ENCODE data around the gene SOS1. TPM values are rescaled to one million over a fixed set of nuclear protein-coding genes. Genes with fewer than 3 reads are reported as not detected.

SOS1 gene
- total RNA-seq, 1 donor from 2014 or later = 35.3 TPM

GRCh38 chr2:39050109-39050508 is 70.7 kb downstream of the SOS1 start:
- peaks cover 7% of the 10 kb centered on the region for H3K36me3 Mint-ChIP-seq (ENCODE audit: low read depth, unreplicated experiment)
- no peak overlapping the region for H3K4me3 Mint-ChIP-seq (ENCODE audit: unreplicated experiment)
- no peak for TF ChIP-seq CTCF (IDR thresholded peaks at IDR 0.05; ENCODE audit: unreplicated experiment)

GRCh38 chr2:39039072-39039471 is 81.8 kb downstream of the SOS1 start:
- no peak overlapping the region for H3K4me3 Mint-ChIP-seq (ENCODE audit: unreplicated experiment)
- peaks cover 5% of the 10 kb centered on the region for H3K36me3 Mint-ChIP-seq (ENCODE audit: low read depth, unreplicated experiment)
- no peaks in the 10 kb centered on the region for H3K27me3 Mint-ChIP-seq (ENCODE audit: unreplicated experiment)
- H3K9me3 Mint-ChIP-seq (ENCODE audit: unreplicated experiment) = no peaks in the 10 kb centered on the region
- no peak for DNase-seq (ENCODE audit: low spot score)
- no peak overlapping the region for H3K27ac Mint-ChIP-seq (ENCODE audit: unreplicated experiment)
- no peak for TF ChIP-seq CTCF (IDR thresholded peaks at IDR 0.05; ENCODE audit: unreplicated experiment)
- no peaks in the 10 kb centered on the region for H3K4me1 Mint-ChIP-seq (ENCODE audit: unreplicated experiment)

More at GRCh38 chr2:39050109-39050508, 70.7 kb downstream of the SOS1 start:
- H3K27ac Mint-ChIP-seq (ENCODE audit: unreplicated experiment) = no peak overlapping the region
- peaks cover 4% of the 10 kb centered on the region for H3K27me3 Mint-ChIP-seq (ENCODE audit: unreplicated experiment)
- H3K4me1 Mint-ChIP-seq (ENCODE audit: unreplicated experiment) = no peaks in the 10 kb centered on the region
- no peak for DNase-seq (ENCODE audit: low spot score)
- H3K9me3 Mint-ChIP-seq (ENCODE audit: unreplicated experiment) = no peaks in the 10 kb centered on the region

GRCh38 chr2:39033980-39034379 is 86.9 kb downstream of the SOS1 start:
- no peak for DNase-seq (ENCODE audit: low spot score)
- peaks cover 4% of the 10 kb centered on the region for H3K36me3 Mint-ChIP-seq (ENCODE audit: low read depth, unreplicated experiment)
- H3K27ac Mint-ChIP-seq (ENCODE audit: unreplicated experiment) = no peak overlapping the region
- no peak overlapping the region for H3K4me3 Mint-ChIP-seq (ENCODE audit: unreplicated experiment)
- TF ChIP-seq CTCF (IDR thresholded peaks at IDR 0.05; ENCODE audit: unreplicated experiment) = no peak
- H3K9me3 Mint-ChIP-seq (ENCODE audit: unreplicated experiment) = no peaks in the 10 kb centered on the region
- H3K27me3 Mint-ChIP-seq (ENCODE audit: unreplicated experiment) = no peaks in the 10 kb centered on the region
- H3K4me1 Mint-ChIP-seq (ENCODE audit: unreplicated experiment) = no peaks in the 10 kb centered on the region

GRCh38 chr2:39027421-39027820 is 93.4 kb downstream of the SOS1 start:
- no peak for TF ChIP-seq CTCF (IDR thresholded peaks at IDR 0.05; ENCODE audit: unreplicated experiment)
- Mint-ChIP-seq H3K27ac (ENCODE audit: unreplicated experiment) (no peak overlapping the region), H3K4me3 (ENCODE audit: unreplicated experiment) (no peak overlapping the region), H3K36me3 (ENCODE audit: low read depth, unreplicated experiment) (peaks cover 4% of the 10 kb centered on the region), H3K4me1 (ENCODE audit: unreplicated experiment) (peaks cover 3% of the 10 kb centered on the region), H3K9me3 (ENCODE audit: unreplicated experiment) (no peaks in the 10 kb centered on the region), H3K27me3 (ENCODE audit: unreplicated experiment) (no peaks in the 10 kb centered on the region)
- DNase-seq (ENCODE audit: low spot score) = no peak

- Mint-ChIP-seq H3K36me3 (ENCODE audit: low read depth, unreplicated experiment) (no peaks in the 10 kb centered on the region), H3K27ac (ENCODE audit: unreplicated experiment) (no peak overlapping the region), H3K27me3 (ENCODE audit: unreplicated experiment) (no peaks in the 10 kb centered on the region), H3K4me3 (ENCODE audit: unreplicated experiment) (no peak overlapping the region), H3K4me1 (ENCODE audit: unreplicated experiment) (peaks cover 5% of the 10 kb centered on the region), H3K9me3 (ENCODE audit: unreplicated experiment) (no peaks in the 10 kb centered on the region)
- DNase-seq (ENCODE audit: low spot score) = no peak
- no peak for TF ChIP-seq CTCF (IDR thresholded peaks at IDR 0.05; ENCODE audit: unreplicated experiment)
Measured at GRCh38 chr2:39024833-39025232, 96.0 kb downstream of the SOS1 start.
